ENCODE measurements around the gene NXPE1.

DNA sequence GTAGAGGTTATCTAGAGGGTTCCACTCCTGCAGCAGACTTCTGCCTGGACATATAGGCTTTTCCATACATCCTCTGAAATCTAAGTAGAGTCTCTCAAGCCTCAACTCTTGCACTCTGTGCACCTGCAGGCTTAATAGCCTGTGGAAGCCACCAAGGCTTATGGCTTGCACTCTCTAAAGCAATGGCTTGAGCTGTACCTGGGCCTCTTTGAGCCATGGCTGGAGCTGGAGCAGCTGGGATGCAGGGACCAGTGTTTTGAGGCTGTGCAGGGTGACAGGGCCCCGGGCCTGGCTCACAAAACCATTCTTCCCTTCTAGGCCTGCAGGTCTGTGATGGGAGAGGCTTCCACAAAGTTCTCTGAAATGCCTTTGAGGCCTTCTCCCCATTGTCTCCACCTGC is 38.8 kb upstream of the NXPE1 start:
- TF ChIP-seq POLR2A (IDR thresholded peaks at IDR 0.05) = no peak
- TF ChIP-seq, protein P1, sequence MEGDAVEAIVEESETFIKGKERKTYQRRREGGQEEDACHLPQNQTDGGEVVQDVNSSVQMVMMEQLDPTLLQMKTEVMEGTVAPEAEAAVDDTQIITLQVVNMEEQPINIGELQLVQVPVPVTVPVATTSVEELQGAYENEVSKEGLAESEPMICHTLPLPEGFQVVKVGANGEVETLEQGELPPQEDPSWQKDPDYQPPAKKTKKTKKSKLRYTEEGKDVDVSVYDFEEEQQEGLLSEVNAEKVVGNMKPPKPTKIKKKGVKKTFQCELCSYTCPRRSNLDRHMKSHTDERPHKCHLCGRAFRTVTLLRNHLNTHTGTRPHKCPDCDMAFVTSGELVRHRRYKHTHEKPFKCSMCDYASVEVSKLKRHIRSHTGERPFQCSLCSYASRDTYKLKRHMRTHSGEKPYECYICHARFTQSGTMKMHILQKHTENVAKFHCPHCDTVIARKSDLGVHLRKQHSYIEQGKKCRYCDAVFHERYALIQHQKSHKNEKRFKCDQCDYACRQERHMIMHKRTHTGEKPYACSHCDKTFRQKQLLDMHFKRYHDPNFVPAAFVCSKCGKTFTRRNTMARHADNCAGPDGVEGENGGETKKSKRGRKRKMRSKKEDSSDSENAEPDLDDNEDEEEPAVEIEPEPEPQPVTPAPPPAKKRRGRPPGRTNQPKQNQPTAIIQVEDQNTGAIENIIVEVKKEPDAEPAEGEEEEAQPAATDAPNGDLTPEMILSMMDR (IDR thresholded peaks at IDR 0.05) = no peak
